ENCODE measurements around the gene RBM38.

Gene RBM38

GRCh38 chr20:57380081-57380750 lies 11.0 kb upstream of the RBM38 start:
- H3K4me3 ChIP-seq (ENCODE audit: low read depth, low read length) = no peak overlapping the region
- no peak for DNase-seq (ENCODE audit: low read depth)
- no peak for TF ChIP-seq CTCF (IDR thresholded peaks at IDR 0.05; ENCODE audit: control insufficient read depth, extremely low read depth, insufficient read depth)

GRCh38 chr20:57381596-57382503 lies 9.3 kb upstream of the RBM38 start:
- DNase-seq (ENCODE audit: low read depth) = peak; percentile 46
- no peak overlapping the region for H3K4me3 ChIP-seq (ENCODE audit: low read depth, low read length)
- peak; percentile 95 for TF ChIP-seq CTCF (IDR thresholded peaks at IDR 0.05; ENCODE audit: control insufficient read depth, extremely low read depth, insufficient read depth)

GRCh38 chr20:57382516-57382915 lies 8.7 kb upstream of the RBM38 start:
- H3K4me3 ChIP-seq (ENCODE audit: low read depth, low read length) = no peak overlapping the region
- no peak for TF ChIP-seq CTCF (IDR thresholded peaks at IDR 0.05; ENCODE audit: control insufficient read depth, extremely low read depth, insufficient read depth)
- DNase-seq (ENCODE audit: low read depth) = no peak

DNA sequence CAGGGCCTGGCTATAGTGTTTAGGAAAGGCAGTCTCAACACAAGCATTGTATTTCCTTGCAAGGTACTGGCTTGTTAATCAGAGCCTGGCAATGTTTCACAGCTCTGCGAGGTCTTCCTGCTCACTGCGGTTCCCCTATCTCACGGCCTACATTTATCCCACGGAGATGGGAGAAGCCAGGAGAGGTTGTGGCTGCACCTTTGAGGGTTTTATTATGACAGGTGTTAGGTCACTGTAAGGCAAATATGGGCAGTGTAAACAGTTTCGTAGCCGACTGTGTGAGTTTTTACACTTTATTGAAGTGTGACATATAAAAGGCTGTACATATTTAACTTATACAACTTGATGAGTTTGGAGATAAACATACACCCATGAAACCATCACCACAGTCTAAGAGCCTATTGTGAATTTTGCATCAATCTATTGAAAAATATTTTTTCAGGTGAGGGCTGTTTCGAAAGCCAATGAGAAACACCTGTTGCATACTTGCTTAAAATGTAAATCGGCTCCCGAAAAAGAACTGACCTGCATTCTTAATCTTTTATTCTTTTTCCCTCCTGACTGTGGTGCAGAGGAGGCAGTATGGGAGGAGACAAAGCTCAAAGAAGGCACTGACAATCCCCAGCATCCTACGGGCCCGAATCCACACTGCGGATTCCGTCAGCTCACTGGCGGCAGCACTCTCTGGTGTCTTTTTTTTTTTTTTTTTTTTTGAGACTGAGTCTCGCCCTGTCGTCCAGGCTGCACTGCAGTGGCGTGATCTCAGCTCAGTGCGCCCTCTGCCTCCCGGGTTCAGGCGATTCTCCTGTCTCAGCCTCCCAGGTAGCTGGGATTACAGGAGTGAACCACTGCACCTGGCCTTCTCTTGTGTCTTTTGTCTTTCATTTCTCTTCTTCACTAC lies 7.5 kb upstream of the RBM38 start:
- no peak for TF ChIP-seq CTCF (IDR thresholded peaks at IDR 0.05; ENCODE audit: control insufficient read depth, extremely low read depth, insufficient read depth)
- no peak for DNase-seq (ENCODE audit: low read depth)

GRCh38 chr20:57384486-57384885 lies 6.7 kb upstream of the RBM38 start:
- no peak for TF ChIP-seq CTCF (IDR thresholded peaks at IDR 0.05; ENCODE audit: control insufficient read depth, extremely low read depth, insufficient read depth)
- no peak for DNase-seq (ENCODE audit: low read depth)
- no peak overlapping the region for H3K4me3 ChIP-seq (ENCODE audit: low read depth, low read length)

More for the DNA sequence above, 7.5 kb upstream of the RBM38 start:
- H3K4me3 ChIP-seq (ENCODE audit: low read depth, low read length) = no peak overlapping the region

- no peak overlapping the region for H3K4me3 ChIP-seq (ENCODE audit: low read depth, low read length)
- no peak for TF ChIP-seq CTCF (IDR thresholded peaks at IDR 0.05; ENCODE audit: control insufficient read depth, extremely low read depth, insufficient read depth)
- no peak for DNase-seq (ENCODE audit: low read depth)
These were observed 6.0 kb upstream of the RBM38 start for GRCh38 chr20:57384953-57385761.
